Large intestine (tissue), 3 donors: ENCODE measurements around the gene AOC2. TPM values are rescaled to one million over a fixed set of nuclear protein-coding genes. Genes with fewer than 3 reads are reported as not detected.
A peak's percentile ranks its signal among the peaks of the same experiment; 100 is the strongest.

ENCODE experiments used
- DNase-seq, 2 donors: peaks; one replicate each; pipeline versions ENCODE4 v3.0.0 to v3.0.0-alpha.2; 2013
- H3K27ac ChIP-seq: one replicate; pipeline ENCODE4 v1.5.1; 2013; ENCODE audit warnings: low read length
- H3K27me3 ChIP-seq: 2 replicates; pipeline ENCODE4 v1.6.1; 2013; ENCODE audit warnings: low read length; ENCODE audit not compliant: control insufficient read depth, insufficient read depth
- H3K36me3 ChIP-seq: 2 replicates; pipeline ENCODE4 v1.6.1; 2013; ENCODE audit warnings: low read length; ENCODE audit not compliant: control insufficient read depth, insufficient read depth
- H3K4me1 ChIP-seq: one replicate; pipeline ENCODE4 v1.6.1; 2013; ENCODE audit warnings: low read length; ENCODE audit not compliant: control insufficient read depth, insufficient read depth
- H3K4me3 ChIP-seq: one replicate; pipeline ENCODE4 v1.5.1; 2013; ENCODE audit warnings: low read length
- H3K9me3 ChIP-seq: one replicate; pipeline ENCODE4 v1.6.1; 2013; ENCODE audit warnings: mild to moderate bottlenecking, low read depth, low read length, moderate library complexity; ENCODE audit not compliant: control insufficient read depth
- WGBS: methylation state at CpG from one replicate; pipeline ENCODE4 v1.1.5; 2013; ENCODE audit warnings: low lambda C conversion rate; ENCODE audit not compliant: insufficient coverage; 5-methylcytosine and 5-hydroxymethylcytosine counted together
- polyA plus RNA-seq: library from polyadenylated mRNA; unstranded; fragments of 120-200 nt; gene quantifications from one replicate; pipeline ENCODE4 v1.2.1, GENCODE V29; 2013

AOC2 gene
- polyA plus RNA-seq, 1 donor = 1.2 TPM

DNA sequence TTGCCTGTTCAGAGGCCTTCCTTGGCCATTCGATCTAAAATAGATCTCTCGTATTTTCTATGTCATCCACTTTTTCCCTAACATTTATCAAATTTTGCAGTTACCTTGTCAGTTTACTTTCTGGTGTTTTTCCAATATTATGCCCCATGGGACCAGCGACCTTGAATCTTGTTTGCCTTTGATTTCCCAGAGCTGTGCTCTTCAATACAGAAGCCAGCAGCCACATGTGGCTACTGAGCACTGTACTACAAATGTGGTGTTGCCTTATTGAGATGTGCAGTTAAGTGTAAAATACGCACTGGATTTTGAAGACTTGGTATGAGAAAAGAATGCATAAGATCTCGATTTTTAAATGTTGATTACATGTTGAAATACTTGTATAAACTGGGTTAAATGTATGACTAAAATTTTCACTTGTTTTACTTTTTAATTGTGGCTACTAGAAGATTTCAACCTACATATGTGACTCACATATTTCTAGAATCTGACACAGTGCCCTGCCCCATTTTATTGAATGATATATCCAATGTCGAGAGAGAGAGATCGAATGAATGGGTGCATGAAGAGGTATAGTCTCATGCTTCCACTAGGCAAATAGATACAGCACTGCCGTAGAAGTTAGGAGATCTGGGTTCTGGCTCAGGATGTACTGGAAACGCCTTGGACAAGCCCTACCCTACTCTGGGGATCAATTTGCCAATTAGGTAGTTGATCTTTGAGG is 12.0 kb upstream of the AOC2 start:
- Histone ChIP-seq H3K27me3 (no peaks in the 10 kb centered on the region), H3K27ac (peak overlapping the region; percentile 71), H3K4me1 (no peaks in the 10 kb centered on the region), H3K9me3 (no peaks in the 10 kb centered on the region), H3K36me3 (peaks cover 13% of the 10 kb centered on the region), H3K4me3 (peak overlapping the region; percentile 97)
- 95% methylated on average over 4 of the region's 9 CpGs for WGBS
- DNase-seq = no peak

DNA sequence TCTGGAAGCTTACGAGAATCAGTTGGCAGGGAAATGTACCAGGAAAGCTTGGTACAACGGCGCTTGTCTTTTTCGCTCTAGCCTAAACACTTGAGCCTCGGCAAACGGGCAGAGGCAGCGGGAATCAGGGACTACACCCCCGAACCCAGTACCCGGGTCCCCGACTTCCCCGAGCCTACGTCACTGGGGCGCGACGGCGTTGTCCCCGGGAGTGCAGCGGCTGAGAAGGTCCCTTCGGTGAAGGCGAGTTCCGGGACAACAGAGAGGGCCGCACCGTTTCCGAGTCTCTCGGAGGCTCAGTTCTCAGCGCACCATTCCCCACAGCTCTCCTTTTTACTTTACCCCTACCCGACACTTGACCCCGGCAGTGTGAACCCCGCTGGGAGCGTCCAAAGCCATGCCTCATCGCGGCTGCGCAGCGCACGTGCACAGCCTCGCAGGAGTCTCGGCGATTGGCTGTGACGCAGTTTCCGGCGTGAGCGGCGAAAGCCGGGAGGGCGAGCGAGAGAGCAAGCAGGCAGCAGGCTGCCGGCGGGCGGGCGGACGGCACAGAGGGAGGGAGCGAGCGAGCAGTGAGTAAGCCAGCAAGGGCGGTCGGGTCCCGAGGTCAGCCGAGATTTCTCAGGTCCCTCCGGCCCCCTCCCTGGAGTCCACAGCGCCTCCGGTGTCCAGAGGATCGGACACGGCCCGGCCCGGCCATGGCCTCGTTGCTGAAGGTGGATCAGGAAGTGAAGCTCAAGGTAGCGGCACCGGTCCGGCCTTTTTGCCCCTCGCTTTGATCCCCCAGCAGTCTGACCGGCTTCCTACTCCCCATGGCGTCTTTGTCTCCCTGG is 11.2 kb upstream of the AOC2 start, which contains the start of gene PSME3:
PSME3 (plus strand) TSS at position 464 of the 833 bp plus-strand sequence; CDS start at position 699, 235 bp downstream.
- Histone ChIP-seq H3K4me1 (no peaks in the 10 kb centered on the region), H3K36me3 (peaks cover 20% of the 10 kb centered on the region), H3K9me3 (no peaks in the 10 kb centered on the region), H3K27ac (peak within 1 kb of the TSS; percentile 71), H3K27me3 (no peaks in the 10 kb centered on the region), H3K4me3 (peak within 1 kb of the TSS; percentile 97)
- no CpG with 5 or more reads among the region's 71 CpGs for WGBS
- DNase-seq = peak; percentile 85 to 96

DNA sequence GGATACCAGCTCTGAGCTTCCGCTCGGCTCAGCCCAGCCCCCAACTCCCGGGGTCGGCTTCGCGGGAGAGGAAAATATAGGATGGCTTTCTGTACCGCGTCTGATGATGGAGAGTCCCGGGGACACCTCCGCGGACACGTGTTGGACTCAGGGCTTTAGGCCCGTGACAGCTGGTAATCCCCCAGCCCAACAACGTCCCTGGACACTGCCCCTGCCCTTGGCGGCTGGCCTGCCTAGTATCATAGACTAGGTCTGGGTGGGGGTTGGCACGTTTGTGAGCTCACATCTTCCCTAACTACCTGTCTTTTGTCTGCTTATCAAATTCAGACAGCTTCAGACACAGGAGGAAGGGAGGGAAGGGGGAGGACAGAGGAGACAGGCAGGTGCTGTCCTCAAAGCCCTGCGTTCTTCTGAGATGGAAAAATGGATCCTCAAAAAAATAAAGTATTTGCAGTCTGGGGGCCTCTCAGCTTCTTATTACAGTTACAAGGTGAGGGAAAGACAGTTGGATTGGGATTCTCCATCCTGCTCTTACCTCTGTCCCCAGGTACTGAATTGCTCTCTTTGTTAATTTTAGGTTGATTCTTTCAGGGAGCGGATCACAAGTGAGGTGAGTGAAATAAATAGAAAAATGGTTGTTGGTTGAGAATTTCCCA is 10.5 kb upstream of the AOC2 start:
- H3K27me3 ChIP-seq = no peaks in the 10 kb centered on the region
- no peaks in the 10 kb centered on the region for H3K4me1 ChIP-seq
- DNase-seq = no peak
- no peaks in the 10 kb centered on the region for H3K9me3 ChIP-seq
- no CpG with 5 or more reads among the region's 18 CpGs for WGBS
- peak overlapping the region; percentile 71 for H3K27ac ChIP-seq
- peak overlapping the region; percentile 97 for H3K4me3 ChIP-seq
- H3K36me3 ChIP-seq = peaks cover 28% of the 10 kb centered on the region

DNA sequence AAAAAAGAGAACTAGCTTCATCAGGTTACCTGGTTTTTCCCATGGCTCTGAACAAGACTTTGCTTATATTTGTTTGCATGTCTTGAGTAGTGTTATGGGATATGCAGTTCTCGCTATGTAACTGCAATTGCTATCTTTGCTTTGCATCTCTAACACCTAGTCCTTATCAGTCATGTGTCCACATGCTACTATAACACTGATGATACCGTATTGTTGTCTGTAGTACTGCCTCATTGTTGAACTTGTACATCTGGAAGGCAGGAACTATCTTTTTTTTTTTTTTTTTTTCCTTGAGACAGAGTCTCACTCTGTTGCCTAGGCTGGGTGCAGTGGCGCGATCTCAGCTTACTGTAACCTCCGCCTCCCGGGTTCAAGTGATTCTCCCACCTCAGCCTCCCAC is 8.6 kb upstream of the AOC2 start:
- H3K27me3 ChIP-seq = no peaks in the 10 kb centered on the region
- peaks cover 42% of the 10 kb centered on the region for H3K36me3 ChIP-seq
- H3K4me3 ChIP-seq = no peak overlapping the region
- H3K27ac ChIP-seq = no peak overlapping the region
- no CpG with 5 or more reads among the region's 6 CpGs for WGBS
- no peak for DNase-seq
- H3K9me3 ChIP-seq = no peaks in the 10 kb centered on the region
- H3K4me1 ChIP-seq = no peaks in the 10 kb centered on the region

DNA sequence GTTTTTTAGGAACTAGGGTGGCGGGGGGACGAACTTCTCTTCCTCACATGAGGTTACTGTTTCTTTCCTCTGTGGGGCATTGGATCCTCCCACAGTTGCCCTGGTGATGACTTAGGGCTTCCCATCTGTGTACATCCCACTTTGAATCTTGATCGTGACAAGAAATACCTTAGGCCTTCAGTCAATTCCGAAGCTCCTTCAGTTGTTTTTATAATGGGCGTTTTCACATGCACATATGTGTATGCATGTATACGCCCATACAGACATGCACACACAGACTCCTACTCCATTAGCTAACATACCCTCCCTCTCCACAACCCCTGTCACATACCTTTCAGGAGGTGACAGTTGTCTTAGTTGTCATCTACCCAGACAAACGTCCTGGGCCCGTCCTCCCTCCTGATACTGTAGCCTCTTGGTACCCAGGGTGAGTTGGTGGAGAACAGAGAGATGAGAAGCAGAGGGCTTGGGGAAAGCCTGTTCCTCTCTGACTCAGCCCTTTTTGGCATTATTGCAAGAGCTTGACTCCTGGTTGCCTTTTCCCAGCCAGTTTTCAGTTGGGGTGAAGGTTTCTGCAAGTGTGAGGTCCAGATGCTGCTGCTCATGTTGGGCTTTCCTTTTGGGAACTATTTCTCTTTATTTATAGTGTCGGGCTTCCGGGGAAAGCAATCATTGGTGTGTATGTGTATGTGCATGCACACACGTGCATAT is 2.2 kb upstream of the AOC2 start:
- Histone ChIP-seq H3K27me3 (no peaks in the 10 kb centered on the region), H3K9me3 (no peaks in the 10 kb centered on the region), H3K27ac (no peak overlapping the region), H3K4me3 (no peak overlapping the region), H3K36me3 (peaks cover 72% of the 10 kb centered on the region), H3K4me1 (no peaks in the 10 kb centered on the region)
- no peak for DNase-seq
- 92% methylated on average over 4 of the region's 11 CpGs for WGBS

DNA sequence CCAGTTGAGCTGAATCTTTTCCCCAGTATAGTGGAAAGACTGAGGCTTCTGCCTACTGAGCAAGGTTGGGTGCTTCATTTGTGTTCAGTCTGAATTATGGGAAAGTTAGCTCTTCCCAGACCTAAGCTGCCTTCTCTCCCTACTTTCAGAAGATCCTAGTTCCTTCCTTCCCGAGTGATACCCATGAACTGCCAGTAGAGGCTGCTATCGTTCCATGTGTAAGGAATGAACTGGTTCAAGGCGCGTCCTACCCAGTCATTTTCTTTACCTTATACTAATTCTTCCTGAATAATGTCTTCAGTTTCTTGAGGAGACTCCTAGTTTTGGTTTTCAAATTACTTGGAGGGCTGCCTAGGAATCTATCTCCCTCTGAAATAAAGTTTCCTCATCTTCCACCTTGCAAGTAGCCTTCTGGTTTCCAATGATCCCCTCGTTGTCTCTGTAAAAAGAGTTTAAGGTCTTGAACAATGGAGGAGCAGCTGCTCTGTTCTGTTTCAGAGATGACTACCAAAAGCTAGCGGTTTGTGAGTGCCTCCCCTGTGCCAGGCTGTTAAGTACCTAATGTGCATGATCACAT is 934 bp upstream of the AOC2 start:
- no peaks in the 10 kb centered on the region for H3K4me1 ChIP-seq
- no peak overlapping the region for H3K4me3 ChIP-seq
- WGBS = no CpG with 5 or more reads among the region's 6 CpGs
- H3K27me3 ChIP-seq = no peaks in the 10 kb centered on the region
- peak; percentile 48 to 51 for DNase-seq
- H3K27ac ChIP-seq = no peak overlapping the region
- no peaks in the 10 kb centered on the region for H3K9me3 ChIP-seq
- peaks cover 59% of the 10 kb centered on the region for H3K36me3 ChIP-seq

DNA sequence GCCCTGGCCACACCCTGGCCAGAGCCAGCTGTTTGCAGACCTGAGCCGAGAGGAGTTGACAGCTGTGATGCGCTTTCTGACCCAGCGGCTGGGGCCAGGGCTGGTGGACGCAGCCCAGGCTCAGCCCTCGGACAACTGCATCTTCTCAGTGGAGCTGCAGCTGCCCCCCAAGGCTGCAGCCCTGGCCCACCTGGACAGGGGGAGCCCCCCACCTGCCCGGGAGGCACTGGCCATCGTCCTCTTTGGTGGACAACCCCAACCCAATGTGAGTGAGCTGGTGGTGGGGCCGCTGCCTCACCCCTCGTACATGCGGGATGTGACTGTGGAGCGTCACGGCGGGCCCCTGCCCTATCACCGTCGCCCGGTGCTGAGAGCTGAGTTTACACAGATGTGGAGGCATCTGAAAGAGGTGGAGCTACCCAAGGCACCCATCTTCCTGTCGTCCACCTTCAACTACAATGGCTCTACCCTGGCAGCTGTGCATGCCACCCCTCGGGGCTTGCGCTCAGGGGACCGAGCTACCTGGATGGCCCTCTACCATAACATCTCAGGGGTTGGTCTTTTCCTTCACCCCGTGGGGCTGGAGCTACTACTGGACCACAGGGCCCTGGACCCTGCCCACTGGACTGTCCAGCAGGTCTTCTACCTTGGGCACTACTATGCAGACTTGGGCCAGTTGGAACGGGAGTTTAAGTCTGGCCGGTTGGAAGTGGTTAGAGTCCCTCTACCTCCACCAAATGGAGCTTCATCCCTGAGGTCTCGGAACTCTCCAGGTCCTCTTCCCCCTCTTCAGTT is 578 bp downstream of the AOC2 start:
- no peak overlapping the region for H3K27ac ChIP-seq
- WGBS = no CpG with 5 or more reads among the region's 24 CpGs
- no peaks in the 10 kb centered on the region for H3K27me3 ChIP-seq
- no peak overlapping the region for H3K4me3 ChIP-seq
- no peak for DNase-seq
- H3K36me3 ChIP-seq = peaks cover 46% of the 10 kb centered on the region
- H3K9me3 ChIP-seq = no peaks in the 10 kb centered on the region
- no peaks in the 10 kb centered on the region for H3K4me1 ChIP-seq

DNA sequence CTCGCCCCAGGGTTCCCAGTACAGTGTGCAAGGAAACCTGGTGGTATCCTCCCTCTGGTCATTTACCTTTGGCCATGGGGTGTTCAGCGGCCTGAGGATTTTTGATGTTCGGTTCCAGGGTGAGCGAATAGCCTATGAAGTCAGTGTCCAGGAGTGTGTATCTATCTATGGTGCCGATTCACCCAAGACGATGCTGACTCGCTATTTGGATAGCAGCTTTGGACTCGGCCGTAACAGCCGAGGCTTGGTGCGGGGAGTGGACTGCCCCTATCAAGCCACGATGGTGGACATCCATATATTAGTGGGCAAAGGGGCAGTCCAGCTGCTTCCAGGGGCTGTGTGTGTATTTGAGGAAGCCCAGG is 1.2 kb downstream of the AOC2 start:
- H3K36me3 ChIP-seq = peaks cover 42% of the 10 kb centered on the region
- H3K4me1 ChIP-seq = no peaks in the 10 kb centered on the region
- H3K9me3 ChIP-seq = no peaks in the 10 kb centered on the region
- H3K27me3 ChIP-seq = no peaks in the 10 kb centered on the region
- WGBS = no CpG with 5 or more reads among the region's 12 CpGs
- H3K4me3 ChIP-seq = no peak overlapping the region
- H3K27ac ChIP-seq = no peak overlapping the region
- DNase-seq = no peak

DNA sequence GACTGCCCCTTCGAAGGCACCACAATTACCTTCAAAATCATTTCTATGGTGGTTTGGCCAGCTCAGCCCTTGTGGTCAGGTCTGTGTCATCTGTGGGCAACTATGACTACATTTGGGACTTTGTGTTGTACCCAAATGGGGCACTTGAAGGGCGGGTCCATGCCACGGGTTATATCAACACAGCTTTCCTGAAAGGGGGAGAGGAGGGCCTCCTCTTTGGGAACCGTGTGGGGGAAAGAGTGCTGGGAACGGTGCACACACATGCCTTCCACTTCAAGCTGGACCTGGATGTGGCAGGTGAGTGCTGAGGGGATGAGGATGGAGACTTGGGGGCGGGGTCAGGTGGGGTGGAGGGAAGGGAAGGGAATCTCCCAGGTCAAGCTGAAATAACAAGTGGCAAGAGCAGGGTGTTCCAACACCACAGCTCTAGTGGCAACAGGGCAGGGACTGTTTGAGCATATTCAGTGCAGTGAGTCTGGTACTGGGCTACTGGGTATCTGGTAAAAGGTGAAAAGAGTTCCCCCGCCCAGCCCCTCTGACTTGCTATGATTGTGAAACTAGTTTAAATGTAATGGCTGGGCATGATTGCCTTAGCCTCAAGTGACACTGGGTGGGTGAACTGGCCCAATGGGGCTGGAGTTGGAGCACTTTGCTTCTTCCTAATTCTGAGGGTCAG is 1.7 kb downstream of the AOC2 start:
- Histone ChIP-seq H3K4me1 (no peaks in the 10 kb centered on the region), H3K27me3 (no peaks in the 10 kb centered on the region), H3K27ac (no peak overlapping the region), H3K4me3 (no peak overlapping the region), H3K36me3 (peaks cover 40% of the 10 kb centered on the region), H3K9me3 (no peaks in the 10 kb centered on the region)
- no peak for DNase-seq
- no CpG with 5 or more reads among the region's 7 CpGs for WGBS
